ENCODE results near the gene MINDY2.
"Not testable (repeated sequence)": the region's sequence is repeated elsewhere in the genome, so short reads cannot be mapped to it uniquely, and the experiment has no call there.

Gene MINDY2

GRCh38 chr15:58762731-58763130 is 8.4 kb upstream of the MINDY2 start:
- Histone ChIP-seq H3K27me3 (replicated peaks; ENCODE audit: insufficient read depth, low read length) (no peaks in the 10 kb centered on the region), H2AFZ (ENCODE audit: low read length) (no peak overlapping the region), H3K4me3 (ENCODE audit: low read length) (no peak overlapping the region), H3F3A (ENCODE audit: insufficient read depth, low read length) (no peaks in the 10 kb centered on the region), H3K9ac (ENCODE audit: low read length) (no peak overlapping the region), H3K27ac (ENCODE audit: low read length) (no peak overlapping the region), H4K20me1 (ENCODE audit: insufficient read depth, low read length) (no peaks in the 10 kb centered on the region), H3K9me3 (replicated peaks; ENCODE audit: insufficient read depth, low read length) (no peaks in the 10 kb centered on the region), H3K4me2 (ENCODE audit: low read depth, low read length) (no peak overlapping the region), H3K79me2 (ENCODE audit: low read length) (no peaks in the 10 kb centered on the region), H3K36me3 (replicated peaks; ENCODE audit: insufficient read depth, low read length) (no peaks in the 10 kb centered on the region), H3K9me2 (replicated peaks; ENCODE audit: insufficient read depth, low read length) (no peaks in the 10 kb centered on the region), H3K4me1 (ENCODE audit: low read length) (peaks cover 6% of the 10 kb centered on the region)
- TF ChIP-seq EZH2 (optimal IDR thresholded peaks at IDR 0.05; ENCODE audit: low read depth, low read length), result no peak
- TF ChIP-seq EZH2phosphoT487 (IDR thresholded peaks at IDR 0.05; ENCODE audit: low read length), result no peak
- no peak for TF ChIP-seq CTCF (IDR thresholded peaks at IDR 0.05; ENCODE audit: low read length)
- DNase-seq, result no peak

- H3K4me3 ChIP-seq (ENCODE audit: low read length), result no peak overlapping the region
- no peaks in the 10 kb centered on the region for H3K4me1 ChIP-seq (ENCODE audit: low read length)
- H3K4me2 ChIP-seq (ENCODE audit: low read depth, low read length), result no peak overlapping the region
- no peak for DNase-seq
- no peak overlapping the region for H2AFZ ChIP-seq (ENCODE audit: low read length)
- H3K27ac ChIP-seq (ENCODE audit: low read length), result no peak overlapping the region
- H3K9ac ChIP-seq (ENCODE audit: low read length), result no peak overlapping the region
- TF ChIP-seq CTCF (IDR thresholded peaks at IDR 0.05; ENCODE audit: low read length), result no peak
- no peak for TF ChIP-seq EZH2phosphoT487 (IDR thresholded peaks at IDR 0.05; ENCODE audit: low read length)
- TF ChIP-seq EZH2 (optimal IDR thresholded peaks at IDR 0.05; ENCODE audit: low read depth, low read length), result no peak
- no peaks in the 10 kb centered on the region for H3K9me3 ChIP-seq (replicated peaks; ENCODE audit: insufficient read depth, low read length)
- no peaks in the 10 kb centered on the region for H3K27me3 ChIP-seq (replicated peaks; ENCODE audit: insufficient read depth, low read length)
- no peaks in the 10 kb centered on the region for H4K20me1 ChIP-seq (ENCODE audit: insufficient read depth, low read length)
- H3F3A ChIP-seq (ENCODE audit: insufficient read depth, low read length), result no peaks in the 10 kb centered on the region
- no peaks in the 10 kb centered on the region for H3K9me2 ChIP-seq (replicated peaks; ENCODE audit: insufficient read depth, low read length)
- no peaks in the 10 kb centered on the region for H3K36me3 ChIP-seq (replicated peaks; ENCODE audit: insufficient read depth, low read length)
- no peaks in the 10 kb centered on the region for H3K79me2 ChIP-seq (ENCODE audit: low read length)
Measured at GRCh38 chr15:58764468-58764867, 6.6 kb upstream of the MINDY2 start.

GRCh38 chr15:58766290-58766689 is 4.8 kb upstream of the MINDY2 start:
- TF ChIP-seq EZH2phosphoT487 (IDR thresholded peaks at IDR 0.05; ENCODE audit: low read length), result no peak
- TF ChIP-seq CTCF (IDR thresholded peaks at IDR 0.05; ENCODE audit: low read length), result no peak
- TF ChIP-seq EZH2 (optimal IDR thresholded peaks at IDR 0.05; ENCODE audit: low read depth, low read length), result no peak
- Histone ChIP-seq H3K9me3 (replicated peaks; ENCODE audit: insufficient read depth, low read length) (no peaks in the 10 kb centered on the region), H3K4me1 (ENCODE audit: low read length) (0 out of 2 replicates have a peak, but pooled peaks cover 4% of the 10 kb centered on the region), H3K9me2 (replicated peaks; ENCODE audit: insufficient read depth, low read length) (no peaks in the 10 kb centered on the region), H3K27me3 (replicated peaks; ENCODE audit: insufficient read depth, low read length) (no peaks in the 10 kb centered on the region), H3K79me2 (ENCODE audit: low read length) (peaks cover under 1% of the 10 kb centered on the region; the same call in 1 of the 2 replicates), H3F3A (ENCODE audit: insufficient read depth, low read length) (0 out of 2 replicates have a peak, but pooled peaks cover 3% of the 10 kb centered on the region), H3K36me3 (replicated peaks; ENCODE audit: insufficient read depth, low read length) (no peaks in the 10 kb centered on the region), H2AFZ (ENCODE audit: low read length) (no peak overlapping the region), H3K9ac (ENCODE audit: low read length) (no peak overlapping the region), H3K27ac (ENCODE audit: low read length) (no peak overlapping the region), H3K4me2 (ENCODE audit: low read depth, low read length) (no peak overlapping the region), H3K4me3 (ENCODE audit: low read length) (no peak overlapping the region), H4K20me1 (ENCODE audit: insufficient read depth, low read length) (no peaks in the 10 kb centered on the region)
- DNase-seq, result no peak

GRCh38 chr15:58768601-58769004 is 2.5 kb upstream of the MINDY2 start:
- H3K27ac ChIP-seq (ENCODE audit: low read length); H3K27me3 ChIP-seq (replicated peaks; ENCODE audit: insufficient read depth, low read length); H2AFZ ChIP-seq (ENCODE audit: low read length); DNase-seq; H3K9ac ChIP-seq (ENCODE audit: low read length); H3K9me2 ChIP-seq (replicated peaks; ENCODE audit: insufficient read depth, low read length); H3K9me3 ChIP-seq (replicated peaks; ENCODE audit: insufficient read depth, low read length); H3K36me3 ChIP-seq (replicated peaks; ENCODE audit: insufficient read depth, low read length); H3K4me3 ChIP-seq (ENCODE audit: low read length); H3K4me2 ChIP-seq (ENCODE audit: low read depth, low read length); H3F3A ChIP-seq (ENCODE audit: insufficient read depth, low read length); H4K20me1 ChIP-seq (ENCODE audit: insufficient read depth, low read length): not testable (repeated sequence)
- Histone ChIP-seq H3K4me1 (ENCODE audit: low read length) (peaks cover 15% of the 10 kb centered on the region), H3K79me2 (ENCODE audit: low read length) (peaks cover 23% of the 10 kb centered on the region)
